SK-N-SH treated with all-trans-retinoic acid at 6 μM for 48 hours (cell line): Measurements from ENCODE around the gene SCYGR6.
"Not testable (repeated sequence)": the region's sequence is repeated elsewhere in the genome, so short reads cannot be mapped to it uniquely, and the experiment has no call there.

Source experiments
- ATAC-seq: fragments of 200-7000 bp; cut with Tn5 transposase; 3 replicates; pipeline ENCODE4 v1.9.1; 2020; ENCODE audit warnings: mild to moderate bottlenecking, moderate library complexity
- BACH2 ChIP-seq: fragments of 250-450 bp; sonication (Bioruptor Pico); IDR thresholded peaks from 2 replicates; pipeline ENCODE4 v1.9.0; 2021; ENCODE audit warnings: mild to moderate bottlenecking, borderline replicate concordance
- CSDC2 ChIP-seq: fragments of 250-450 bp; sonication (Bioruptor Pico); IDR thresholded peaks from 2 replicates; pipeline ENCODE4 v1.5.0; 2020; ENCODE audit warnings: mild to moderate bottlenecking, moderate library complexity
- ESRRG ChIP-seq: fragments of 250-450 bp; sonication (Bioruptor Pico); IDR thresholded peaks from 2 replicates; pipeline ENCODE4 v1.6.1; 2021; ENCODE audit warnings: mild to moderate bottlenecking
- GLIS3 ChIP-seq: fragments of 250-450 bp; sonication (Bioruptor Pico); IDR thresholded peaks from 2 replicates; pipeline ENCODE4 v1.5.0; 2020; ENCODE audit warnings: mild to moderate bottlenecking, moderate library complexity
- ISL1 ChIP-seq: fragments of 250-450 bp; sonication (Bioruptor Pico); IDR thresholded peaks from 2 replicates; pipeline ENCODE4 v2.1.2; 2022; ENCODE audit warnings: mild to moderate bottlenecking, moderate library complexity
- OSR1 ChIP-seq: fragments of 250-450 bp; sonication (Bioruptor Pico); IDR thresholded peaks from 2 replicates; pipeline ENCODE4 v1.8.0; 2022; ENCODE audit warnings: moderate library complexity, mild to moderate bottlenecking, inconsistent platforms
- PPARA ChIP-seq: fragments of 250-450 bp; sonication (Bioruptor Pico); IDR thresholded peaks from 2 replicates; pipeline ENCODE4 v1.5.0; 2020; ENCODE audit warnings: mild to moderate bottlenecking, borderline replicate concordance
- RARB ChIP-seq: fragments of 250-450 bp; sonication (Bioruptor Pico); IDR thresholded peaks from 2 replicates; pipeline ENCODE4 v1.8.0; 2021; ENCODE audit warnings: mild to moderate bottlenecking, moderate library complexity
- SNAI2 ChIP-seq: fragments of 250-450 bp; sonication (Bioruptor Pico); IDR thresholded peaks from 2 replicates; pipeline ENCODE4 v1.5.0; 2020; ENCODE audit warnings: mild to moderate bottlenecking, moderate library complexity
- TCF4 ChIP-seq: fragments of 250-450 bp; sonication (Bioruptor Pico); IDR thresholded peaks from 2 replicates; pipeline ENCODE4 v1.8.0; 2021; ENCODE audit warnings: mild to moderate bottlenecking, moderate library complexity, borderline replicate concordance
- TOX ChIP-seq: fragments of 250-450 bp; sonication (Bioruptor Pico); IDR thresholded peaks from 2 replicates; pipeline ENCODE4 v1.8.0; 2021; ENCODE audit warnings: mild to moderate bottlenecking, moderate library complexity, borderline replicate concordance
- TSHZ2 ChIP-seq: fragments of 250-450 bp; sonication (Bioruptor Pico); IDR thresholded peaks from 2 replicates; pipeline ENCODE4 v1.5.0; 2020; ENCODE audit warnings: mild to moderate bottlenecking, moderate library complexity
- ZC3H10 ChIP-seq: fragments of 250-450 bp; sonication (Bioruptor Pico); IDR thresholded peaks from 2 replicates; pipeline ENCODE4 v1.5.1; 2021; ENCODE audit warnings: mild to moderate bottlenecking, moderate library complexity
- ZFP3 ChIP-seq: fragments of 250-450 bp; sonication (Bioruptor Pico); IDR thresholded peaks from 2 replicates; pipeline ENCODE4 v1.5.0; 2020; ENCODE audit warnings: mild to moderate bottlenecking, moderate library complexity
- ZFP30 ChIP-seq: fragments of 450-650 bp; formaldehyde crosslinking; IDR thresholded peaks from 2 replicates; pipeline ENCODE4 v1.5.0; 2022; ENCODE audit warnings: mild to moderate bottlenecking, moderate library complexity
- ZNF565 ChIP-seq: fragments of 450-650 bp; formaldehyde crosslinking; conservative IDR thresholded peaks from 2 replicates; pipeline ENCODE4 v1.5.0; 2020; ENCODE audit warnings: low read depth, mild to moderate bottlenecking, moderate library complexity
- ZNF70 ChIP-seq: fragments of 450-650 bp; formaldehyde crosslinking; IDR thresholded peaks from 2 replicates; pipeline ENCODE4 v1.5.0; 2020; ENCODE audit warnings: mild to moderate bottlenecking, moderate library complexity
- ZNF8 ChIP-seq: fragments of 450-650 bp; formaldehyde crosslinking; IDR thresholded peaks from 2 replicates; pipeline ENCODE4 v1.5.0; 2020; ENCODE audit warnings: mild to moderate bottlenecking, moderate library complexity
- TF ChIP-seq, protein P1 (sequence below): fragments of 250-450 bp; sonication (Bioruptor Pico); IDR thresholded peaks from 2 replicates; pipeline ENCODE4 v1.5.1; 2021; ENCODE audit warnings: mild to moderate bottlenecking, moderate library complexity
- TF ChIP-seq, protein P2 (sequence below): fragments of 250-450 bp; sonication (Bioruptor Pico); IDR thresholded peaks from 2 replicates; pipeline ENCODE4 v1.8.0; 2020; ENCODE audit warnings: mild to moderate bottlenecking, moderate library complexity, borderline replicate concordance
- TF ChIP-seq, protein P3 (sequence below): fragments of 250-450 bp; sonication (Bioruptor Pico); IDR thresholded peaks from 2 replicates; pipeline ENCODE4 v1.8.0; 2021; ENCODE audit warnings: low read depth, mild to moderate bottlenecking, moderate library complexity, borderline replicate concordance
- TF ChIP-seq, protein P4 (sequence below): fragments of 250-450 bp; sonication (Bioruptor Pico); IDR thresholded peaks from 2 replicates; pipeline ENCODE4 v1.5.1; 2020; ENCODE audit warnings: low read depth, mild to moderate bottlenecking, moderate library complexity

Gene SCYGR6

DNA sequence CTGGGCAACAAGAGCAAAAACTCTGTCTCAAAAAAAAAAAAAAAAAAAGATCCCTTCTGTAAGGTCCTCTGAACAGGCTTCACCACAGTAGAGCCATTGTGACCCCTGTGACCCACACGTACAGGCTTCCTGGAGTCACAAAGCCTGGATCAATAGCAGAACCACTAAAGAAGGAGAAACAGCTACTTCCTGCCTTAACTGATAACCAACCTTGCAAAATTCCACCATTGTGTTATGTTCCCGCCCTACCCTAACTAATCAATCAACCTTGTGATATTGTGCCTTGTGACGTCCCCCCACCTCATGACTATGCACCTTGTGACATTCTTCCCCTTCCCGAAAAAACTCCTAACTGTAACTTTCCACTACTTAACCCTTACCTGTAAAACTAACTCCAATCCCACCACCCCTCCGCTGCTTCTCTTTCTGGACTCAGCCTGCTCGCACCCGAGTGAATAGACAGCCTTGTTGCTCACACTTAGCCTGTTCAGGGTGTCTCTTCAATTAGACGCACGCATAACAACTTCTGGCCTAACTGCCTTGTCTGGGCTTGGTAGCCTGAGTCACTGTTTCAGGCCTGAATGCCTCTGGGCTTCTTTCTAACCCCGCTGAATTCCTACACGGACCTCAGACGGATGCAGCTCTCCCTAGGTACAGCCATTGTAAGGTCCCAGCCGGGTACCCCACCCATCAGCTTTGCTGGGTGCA, 35.0 kb upstream of the SCYGR6 start:
- ATAC-seq: no peak
- no peak for TF ChIP-seq ZC3H10 (CRISPR knock-in tag)
- no peak for TF ChIP-seq BACH2
- no peak for TF ChIP-seq SNAI2
- TF ChIP-seq ISL1 (CRISPR knock-in tag): no peak
- TF ChIP-seq OSR1 (CRISPR knock-in tag): no peak
- TF ChIP-seq ZNF565 (CRISPR knock-in tag): no peak

GRCh38 chr2:227756261-227756660, 31.7 kb upstream of the SCYGR6 start:
- not testable (repeated sequence) for ATAC-seq

GRCh38 chr2:227748079-227748478, 23.5 kb upstream of the SCYGR6 start:
- TF ChIP-seq, protein P1, sequence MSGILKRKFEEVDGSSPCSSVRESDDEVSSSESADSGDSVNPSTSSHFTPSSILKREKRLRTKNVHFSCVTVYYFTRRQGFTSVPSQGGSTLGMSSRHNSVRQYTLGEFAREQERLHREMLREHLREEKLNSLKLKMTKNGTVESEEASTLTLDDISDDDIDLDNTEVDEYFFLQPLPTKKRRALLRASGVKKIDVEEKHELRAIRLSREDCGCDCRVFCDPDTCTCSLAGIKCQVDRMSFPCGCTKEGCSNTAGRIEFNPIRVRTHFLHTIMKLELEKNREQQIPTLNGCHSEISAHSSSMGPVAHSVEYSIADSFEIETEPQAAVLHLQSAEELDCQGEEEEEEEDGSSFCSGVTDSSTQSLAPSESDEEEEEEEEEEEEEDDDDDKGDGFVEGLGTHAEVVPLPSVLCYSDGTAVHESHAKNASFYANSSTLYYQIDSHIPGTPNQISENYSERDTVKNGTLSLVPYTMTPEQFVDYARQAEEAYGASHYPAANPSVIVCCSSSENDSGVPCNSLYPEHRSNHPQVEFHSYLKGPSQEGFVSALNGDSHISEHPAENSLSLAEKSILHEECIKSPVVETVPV (CRISPR knock-in tag): no peak
- no peak for TF ChIP-seq CSDC2
- no peak for TF ChIP-seq TSHZ2 (CRISPR knock-in tag)
- TF ChIP-seq, protein P2, sequence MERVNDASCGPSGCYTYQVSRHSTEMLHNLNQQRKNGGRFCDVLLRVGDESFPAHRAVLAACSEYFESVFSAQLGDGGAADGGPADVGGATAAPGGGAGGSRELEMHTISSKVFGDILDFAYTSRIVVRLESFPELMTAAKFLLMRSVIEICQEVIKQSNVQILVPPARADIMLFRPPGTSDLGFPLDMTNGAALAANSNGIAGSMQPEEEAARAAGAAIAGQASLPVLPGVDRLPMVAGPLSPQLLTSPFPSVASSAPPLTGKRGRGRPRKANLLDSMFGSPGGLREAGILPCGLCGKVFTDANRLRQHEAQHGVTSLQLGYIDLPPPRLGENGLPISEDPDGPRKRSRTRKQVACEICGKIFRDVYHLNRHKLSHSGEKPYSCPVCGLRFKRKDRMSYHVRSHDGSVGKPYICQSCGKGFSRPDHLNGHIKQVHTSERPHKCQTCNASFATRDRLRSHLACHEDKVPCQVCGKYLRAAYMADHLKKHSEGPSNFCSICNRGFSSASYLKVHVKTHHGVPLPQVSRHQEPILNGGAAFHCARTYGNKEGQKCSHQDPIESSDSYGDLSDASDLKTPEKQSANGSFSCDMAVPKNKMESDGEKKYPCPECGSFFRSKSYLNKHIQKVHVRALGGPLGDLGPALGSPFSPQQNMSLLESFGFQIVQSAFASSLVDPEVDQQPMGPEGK (CRISPR knock-in tag): no peak
- TF ChIP-seq ZFP30 (CRISPR knock-in tag): no peak
- TF ChIP-seq GLIS3 (CRISPR knock-in tag): no peak
- TF ChIP-seq ZNF8 (CRISPR knock-in tag): no peak
- no peak for TF ChIP-seq TCF4 (CRISPR knock-in tag)
- no peak for TF ChIP-seq ZC3H10 (CRISPR knock-in tag)
- TF ChIP-seq ESRRG: no peak
- no peak for TF ChIP-seq BACH2
- TF ChIP-seq ZNF70 (CRISPR knock-in tag): no peak
- TF ChIP-seq OSR1 (CRISPR knock-in tag): no peak
- TF ChIP-seq, protein P3, sequence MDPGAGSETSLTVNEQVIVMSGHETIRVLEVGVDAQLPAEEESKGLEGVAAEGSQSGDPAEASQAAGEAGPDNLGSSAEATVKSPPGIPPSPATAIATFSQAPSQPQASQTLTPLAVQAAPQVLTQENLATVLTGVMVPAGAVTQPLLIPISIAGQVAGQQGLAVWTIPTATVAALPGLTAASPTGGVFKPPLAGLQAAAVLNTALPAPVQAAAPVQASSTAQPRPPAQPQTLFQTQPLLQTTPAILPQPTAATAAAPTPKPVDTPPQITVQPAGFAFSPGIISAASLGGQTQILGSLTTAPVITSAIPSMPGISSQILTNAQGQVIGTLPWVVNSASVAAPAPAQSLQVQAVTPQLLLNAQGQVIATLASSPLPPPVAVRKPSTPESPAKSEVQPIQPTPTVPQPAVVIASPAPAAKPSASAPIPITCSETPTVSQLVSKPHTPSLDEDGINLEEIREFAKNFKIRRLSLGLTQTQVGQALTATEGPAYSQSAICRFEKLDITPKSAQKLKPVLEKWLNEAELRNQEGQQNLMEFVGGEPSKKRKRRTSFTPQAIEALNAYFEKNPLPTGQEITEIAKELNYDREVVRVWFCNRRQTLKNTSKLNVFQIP (CRISPR knock-in tag): no peak
- TF ChIP-seq ZFP3 (CRISPR knock-in tag): no peak
- TF ChIP-seq TOX (CRISPR knock-in tag): no peak
- TF ChIP-seq, protein P4, sequence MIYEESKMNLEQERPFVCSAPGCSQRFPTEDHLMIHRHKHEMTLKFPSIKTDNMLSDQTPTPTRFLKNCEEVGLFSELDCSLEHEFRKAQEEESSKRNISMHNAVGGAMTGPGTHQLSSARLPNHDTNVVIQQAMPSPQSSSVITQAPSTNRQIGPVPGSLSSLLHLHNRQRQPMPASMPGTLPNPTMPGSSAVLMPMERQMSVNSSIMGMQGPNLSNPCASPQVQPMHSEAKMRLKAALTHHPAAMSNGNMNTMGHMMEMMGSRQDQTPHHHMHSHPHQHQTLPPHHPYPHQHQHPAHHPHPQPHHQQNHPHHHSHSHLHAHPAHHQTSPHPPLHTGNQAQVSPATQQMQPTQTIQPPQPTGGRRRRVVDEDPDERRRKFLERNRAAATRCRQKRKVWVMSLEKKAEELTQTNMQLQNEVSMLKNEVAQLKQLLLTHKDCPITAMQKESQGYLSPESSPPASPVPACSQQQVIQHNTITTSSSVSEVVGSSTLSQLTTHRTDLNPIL (CRISPR knock-in tag): no peak
- no peak for TF ChIP-seq ZNF565 (CRISPR knock-in tag)
- no peak for TF ChIP-seq PPARA
- TF ChIP-seq RARB (CRISPR knock-in tag): no peak
- no peak for ATAC-seq
